Measurements from ENCODE around the gene NKD2.

DNA sequence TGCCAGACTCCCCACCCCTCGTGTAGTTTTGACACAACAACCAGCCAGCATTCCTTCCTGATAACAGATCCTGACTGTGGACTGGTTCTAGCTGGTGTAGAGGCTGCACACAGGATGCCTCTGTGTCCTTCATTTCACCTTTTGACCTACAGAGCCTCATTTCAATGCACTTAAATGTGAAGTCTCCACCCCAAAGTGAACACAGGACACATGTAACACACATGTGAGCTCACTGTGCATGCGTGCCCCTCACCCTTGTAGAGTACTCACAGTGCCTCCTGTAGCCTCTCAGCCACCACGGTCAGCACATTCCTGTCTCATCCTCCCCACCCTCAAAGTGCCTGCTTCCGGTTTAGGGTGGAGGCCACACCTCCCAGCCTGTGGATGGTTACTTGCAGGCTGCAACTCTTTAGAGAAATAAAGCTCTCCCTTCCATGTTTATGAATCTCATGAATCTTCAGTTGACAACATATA, 11.6 kb upstream of the NKD2 start:
- no peak for TF ChIP-seq CTCF (IDR thresholded peaks at IDR 0.05; ENCODE audit: insufficient read depth, low read length, poor library complexity, severe bottlenecking)
- TF ChIP-seq EZH2phosphoT487 (conservative IDR thresholded peaks at IDR 0.05; ENCODE audit: low read length), result no peak
